K562 (cell line): Measurements from ENCODE around the gene ALDOC. TPM values are rescaled to one million over a fixed set of nuclear protein-coding genes. Genes with fewer than 3 reads are reported as not detected.

Experiments
- ATF4 ChIP-seq: fragments of 450-650 bp; formaldehyde crosslinking; IDR thresholded peaks from 2 replicates; pipeline ENCODE4 v1.4.0; 2022; ENCODE audit warnings: mild to moderate bottlenecking, moderate library complexity
- BACH1 ChIP-seq: fragments of 200-800 bp; sonication (Bioruptor generic); IDR thresholded peaks from 2 replicates; pipeline ENCODE4 v1.6.1; 2016; ENCODE audit warnings: missing genetic modification characterization, missing compliant biosample characterization
- GABPA ChIP-seq: fragments of 200-800 bp; sonication (Bioruptor generic); conservative IDR thresholded peaks from 2 replicates; pipeline ENCODE4 v1.6.1; 2016; ENCODE audit warnings: low read depth, missing genetic modification characterization, missing compliant biosample characterization
- HDAC8 ChIP-seq: fragments of 450-650 bp; IDR thresholded peaks from 2 replicates; pipeline ENCODE4 v1.6.1; 2016; ENCODE audit warnings: mild to moderate bottlenecking, missing genetic modification characterization, moderate library complexity, missing compliant biosample characterization
- HNRNPH1 ChIP-seq: fragments of 200-400 bp; formaldehyde crosslinking; optimal IDR thresholded peaks from 2 replicates; pipeline ENCODE3; 2017; ENCODE audit warnings: low read depth, mild to moderate bottlenecking, low read length, moderate library complexity
- JUND ChIP-seq, 2 experiments: IDR thresholded peaks; 2 replicates in 1 of 2; 3 replicates in 1 of 2; pipeline ENCODE4 v1.6.1; 2011; ENCODE audit warnings: borderline replicate concordance in 2 of 2, low read depth in 2 of 2, low read length in 2 of 2, improper control_type of control experiment in 1 of 2, missing biosample characterization in 1 of 2, missing genetic modification characterization in 1 of 2, missing genetic modification reagents in 1 of 2
- KLF6 ChIP-seq: fragments of 250-450 bp; sonication (Bioruptor Pico); IDR thresholded peaks from 2 replicates; pipeline ENCODE4 v1.4.0; 2020; ENCODE audit warnings: mild to moderate bottlenecking, moderate library complexity, borderline replicate concordance
- RUNX1 ChIP-seq: sonication (generic); IDR thresholded peaks from 2 replicates; pipeline ENCODE4 v1.6.1; 2016; ENCODE audit warnings: antibody characterized with exemption, low read depth
- SRSF3 ChIP-seq: fragments of 200-400 bp; formaldehyde crosslinking; IDR thresholded peaks from 2 replicates; pipeline ENCODE4 v1.6.1; 2016; ENCODE audit warnings: mild to moderate bottlenecking, low read length, moderate library complexity; ENCODE audit not compliant: insufficient read depth
- XRCC4 ChIP-seq: IDR thresholded peaks from one replicate; pipeline ENCODE4 v1.6.1; 2011; ENCODE audit not compliant: insufficient read depth, insufficient read length; ENCODE audit errors: extremely low read depth
- XRCC5 ChIP-seq: fragments of 200-400 bp; formaldehyde crosslinking; IDR thresholded peaks from 2 replicates; pipeline ENCODE4 v1.6.1; 2017; ENCODE audit warnings: low read depth, mild to moderate bottlenecking, low read length
- ZFP36 ChIP-seq: fragments of 150-350 bp; IDR thresholded peaks from 2 replicates; pipeline ENCODE4 v1.6.1; 2018; ENCODE audit warnings: low read length, low read depth; ENCODE audit not compliant: partially characterized antibody
- ZNF41 ChIP-seq: fragments of 250-450 bp; sonication (Bioruptor Pico); conservative IDR thresholded peaks from 2 replicates; pipeline ENCODE4 v1.4.0; 2020; ENCODE audit warnings: mild to moderate bottlenecking
- polyA plus RNA-seq, 8 experiments: library from polyadenylated mRNA; depleted of rRNA in 4 of 8; stranded (reverse) in 5 of 8; unstranded in 3 of 8; fragments of >200 nt; fragmentation: Nextera tagmentation in 2 of 8; fragmentation: Illumina TruSeq in 1 of 8; extraction: Ambion mirVana in 2 of 8; extraction: Trizol in 1 of 8; gene quantifications; 2 replicates each; pipeline versions ENCODE4 v1.2.1 to v1.2.3, GENCODE V29; 2011 to 2014; ENCODE audit warnings: inconsistent platforms in 1 of 8, missing spikeins in 1 of 8
- total RNA-seq, 7 experiments: library from RNA; depleted of rRNA in 6 of 7; stranded (reverse); fragments of >200 nt in 6 of 7; fragmentation: Illumina TruSeq in 2 of 7; extraction: Trizol in 2 of 7; gene quantifications; 2 replicates each; pipeline versions ENCODE4 v1.2.1 to v1.2.3, GENCODE V29; 2011 to 2021; ENCODE audit warnings: low replicate concordance in 1 of 7
- TF ChIP-seq, protein P1 (sequence below), 2 experiments: fragments of 450-650 bp in 1 of 2; sonication (generic) in 1 of 2; formaldehyde crosslinking in 1 of 2; IDR thresholded peaks; 2 replicates each; pipeline versions ENCODE4 v1.7.1 to v1.9.0; 2016 to 2022; ENCODE audit warnings: inconsistent platforms in 1 of 2, mild to moderate bottlenecking in 1 of 2, missing genetic modification reagents in 1 of 2

Gene ALDOC
- total and polyA plus RNA-seq, 9 of the 15 experiments (the other 6 are each of a cell fraction or from before 2014, with no cell fraction given): 43.2 to 263 (median 99.2) TPM

DNA sequence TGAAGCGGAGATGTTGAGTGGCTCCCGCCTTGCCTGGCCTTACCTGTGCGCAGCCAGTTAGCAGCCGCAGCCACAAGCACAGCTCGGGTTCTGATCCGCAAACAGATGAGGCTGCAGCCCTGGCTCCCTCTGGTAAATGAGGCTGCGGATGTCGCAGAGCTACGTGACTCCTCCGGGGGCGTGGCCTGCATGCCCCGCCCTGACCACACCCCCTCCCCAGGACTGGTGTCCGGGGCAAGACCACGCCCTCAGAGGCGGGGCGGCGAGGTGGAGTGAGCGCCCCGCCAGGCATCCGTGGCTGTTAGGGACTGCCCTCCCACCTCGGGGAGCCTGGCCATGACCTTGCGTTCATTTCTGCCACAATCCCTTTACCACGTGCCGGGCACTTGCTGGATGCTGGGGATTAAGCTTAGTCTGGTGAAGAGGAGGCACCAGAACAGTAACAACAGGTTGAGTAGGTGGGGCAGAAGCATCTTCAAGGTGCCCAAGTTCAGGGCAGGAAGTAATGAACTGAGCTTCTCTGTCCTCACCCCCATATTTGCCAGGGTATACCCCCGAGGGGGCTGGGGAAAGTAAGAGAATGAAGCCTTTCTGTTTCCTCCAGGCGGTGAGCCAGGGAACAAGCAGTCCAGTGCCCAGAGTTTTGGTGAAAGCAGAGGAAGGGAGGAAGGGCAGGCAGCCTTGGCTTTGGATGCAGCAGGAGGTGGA lies at the start of gene ALDOC (continued):
- TF ChIP-seq HNRNPH1 (no peak), HDAC8 (tag) (no peak), BACH1 (tag) (no peak), JUND (IDR thresholded peaks at IDR 0.05; ENCODE audit: borderline replicate concordance, low read depth, low read length) (peak; percentile 62; the same call in 1 of the 2 replicates), JUND (tag; IDR thresholded peaks at IDR 0.05; ENCODE audit: borderline replicate concordance, low read depth, low read length) (peak; percentile 65; the same call in 1 of the 3 replicates), ZNF41 (no peak), ZFP36 (no peak), RUNX1 (no peak), SRSF3 (no peak), GABPA (no peak), KLF6 (no peak), ATF4 (CRISPR knock-in tag) (0 out of 2 replicates have a peak, but pooled peaks have one; percentile 11), XRCC5 (no peak), XRCC4 (no peak)
- TF ChIP-seq, protein P1, sequence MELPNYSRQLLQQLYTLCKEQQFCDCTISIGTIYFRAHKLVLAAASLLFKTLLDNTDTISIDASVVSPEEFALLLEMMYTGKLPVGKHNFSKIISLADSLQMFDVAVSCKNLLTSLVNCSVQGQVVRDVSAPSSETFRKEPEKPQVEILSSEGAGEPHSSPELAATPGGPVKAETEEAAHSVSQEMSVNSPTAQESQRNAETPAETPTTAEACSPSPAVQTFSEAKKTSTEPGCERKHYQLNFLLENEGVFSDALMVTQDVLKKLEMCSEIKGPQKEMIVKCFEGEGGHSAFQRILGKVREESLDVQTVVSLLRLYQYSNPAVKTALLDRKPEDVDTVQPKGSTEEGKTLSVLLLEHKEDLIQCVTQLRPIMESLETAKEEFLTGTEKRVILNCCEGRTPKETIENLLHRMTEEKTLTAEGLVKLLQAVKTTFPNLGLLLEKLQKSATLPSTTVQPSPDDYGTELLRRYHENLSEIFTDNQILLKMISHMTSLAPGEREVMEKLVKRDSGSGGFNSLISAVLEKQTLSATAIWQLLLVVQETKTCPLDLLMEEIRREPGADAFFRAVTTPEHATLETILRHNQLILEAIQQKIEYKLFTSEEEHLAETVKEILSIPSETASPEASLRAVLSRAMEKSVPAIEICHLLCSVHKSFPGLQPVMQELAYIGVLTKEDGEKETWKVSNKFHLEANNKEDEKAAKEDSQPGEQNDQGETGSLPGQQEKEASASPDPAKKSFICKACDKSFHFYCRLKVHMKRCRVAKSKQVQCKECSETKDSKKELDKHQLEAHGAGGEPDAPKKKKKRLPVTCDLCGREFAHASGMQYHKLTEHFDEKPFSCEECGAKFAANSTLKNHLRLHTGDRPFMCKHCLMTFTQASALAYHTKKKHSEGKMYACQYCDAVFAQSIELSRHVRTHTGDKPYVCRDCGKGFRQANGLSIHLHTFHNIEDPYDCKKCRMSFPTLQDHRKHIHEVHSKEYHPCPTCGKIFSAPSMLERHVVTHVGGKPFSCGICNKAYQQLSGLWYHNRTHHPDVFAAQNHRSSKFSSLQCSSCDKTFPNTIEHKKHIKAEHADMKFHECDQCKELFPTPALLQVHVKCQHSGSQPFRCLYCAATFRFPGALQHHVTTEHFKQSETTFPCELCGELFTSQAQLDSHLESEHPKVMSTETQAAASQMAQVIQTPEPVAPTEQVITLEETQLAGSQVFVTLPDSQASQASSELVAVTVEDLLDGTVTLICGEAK (IDR thresholded peaks at IDR 0.05): no peak
- TF ChIP-seq, protein P1 (CRISPR knock-in tag; IDR thresholded peaks at IDR 0.05): no peak
